Activated CD4-positive, CD25-positive, alpha-beta regulatory T cell (primary cell): ENCODE results near the gene NRP2.

ENCODE experiments used
- DNase-seq, 4 experiments: peaks; one replicate each; lab custom pipeline; 2025; lab: John Stamatoyannopoulos, UW

The NRP2 gene

GRCh38 chr2:205687641-205687956 lies 5.3 kb downstream of the NRP2 start:
- DNase-seq = no peak

GRCh38 chr2:205688417-205689200 lies 6.3 kb downstream of the NRP2 start:
- no peak for DNase-seq

- DNase-seq = no peak
Observed at GRCh38 chr2:205689820-205690219, 7.5 kb downstream of the NRP2 start.

GRCh38 chr2:205692104-205692503 lies 9.8 kb downstream of the NRP2 start:
- no peak for DNase-seq

GRCh38 chr2:205694256-205694655 lies 12.0 kb downstream of the NRP2 start:
- no peak for DNase-seq

- DNase-seq = no peak
Observed at GRCh38 chr2:205695460-205695991, 13.2 kb downstream of the NRP2 start.

- DNase-seq = no peak
Observed at GRCh38 chr2:205696331-205696926, 14.1 kb downstream of the NRP2 start.

- DNase-seq = no peak
Observed at GRCh38 chr2:205696927-205697441, 14.7 kb downstream of the NRP2 start.

GRCh38 chr2:205698286-205699268 lies 16.3 kb downstream of the NRP2 start:
- DNase-seq = no peak

GRCh38 chr2:205699515-205700289 lies 17.4 kb downstream of the NRP2 start:
- DNase-seq = no peak

GRCh38 chr2:205700331-205701132 lies 18.2 kb downstream of the NRP2 start:
- DNase-seq = no peak

- DNase-seq = no peak
Observed at GRCh38 chr2:205701509-205701908, 19.2 kb downstream of the NRP2 start.

GRCh38 chr2:205702576-205702975 lies 20.3 kb downstream of the NRP2 start:
- DNase-seq = no peak

- DNase-seq = no peak
Observed at GRCh38 chr2:205703471-205704126, 21.3 kb downstream of the NRP2 start.

- DNase-seq = no peak
Observed at GRCh38 chr2:205704127-205704741, 21.9 kb downstream of the NRP2 start.

- no peak for DNase-seq
Observed at GRCh38 chr2:205705511-205706349, 23.4 kb downstream of the NRP2 start.

GRCh38 chr2:205706769-205707381 lies 24.6 kb downstream of the NRP2 start:
- DNase-seq = peak in 2 of 4 experiments; percentile 4 to 7

GRCh38 chr2:205708231-205708631 lies 25.9 kb downstream of the NRP2 start:
- no peak for DNase-seq
